WERI-Rb-1 (cell line): Measurements from ENCODE around the gene CHST4.
"Not testable (repeated sequence)": the region's sequence is repeated elsewhere in the genome, so short reads cannot be mapped to it uniquely, and the experiment has no call there.

Source experiments
- DNase-seq: peaks from one replicate; pipeline ENCODE4 v3.0.0-alpha.2; 2020
- H3K27ac ChIP-seq: fragments of 250-450 bp; sonication (Bioruptor Pico); 2 replicates; pipeline ENCODE4 v1.5.1; 2020; ENCODE audit warnings: mild to moderate bottlenecking, moderate library complexity
- H3K27me3 ChIP-seq: fragments of 250-450 bp; sonication (Bioruptor Pico); 2 replicates; pipeline ENCODE4 v1.5.1; 2021; ENCODE audit warnings: mild to moderate bottlenecking, low read depth, moderate library complexity; ENCODE audit not compliant: insufficient read depth, severe bottlenecking
- H3K36me3 ChIP-seq: fragments of 250-450 bp; sonication (Bioruptor Pico); 2 replicates; pipeline ENCODE4 v1.5.1; 2020; ENCODE audit warnings: mild to moderate bottlenecking, moderate library complexity
- H3K4me3 ChIP-seq: 2 replicates; pipeline ENCODE4 v1.5.1; 2011; ENCODE audit warnings: low read depth, mild to moderate bottlenecking, control low read depth, low read length
- H3K9me3 ChIP-seq: fragments of 250-450 bp; sonication (Bioruptor Pico); 2 replicates; pipeline ENCODE4 v1.5.1; 2021; ENCODE audit warnings: mild to moderate bottlenecking, moderate library complexity; ENCODE audit not compliant: severe bottlenecking
- CTCF ChIP-seq: IDR thresholded peaks from 2 replicates; pipeline ENCODE4 v1.5.1; 2011; ENCODE audit warnings: low read depth, mild to moderate bottlenecking, control low read depth, inconsistent platforms, low read length

The CHST4 gene

GRCh38 chr16:71557299-71557698, 31.1 kb downstream of the CHST4 start:
- DNase-seq, result no peak
- no peak overlapping the region for H3K4me3 ChIP-seq
- peaks cover 8% of the 10 kb centered on the region for H3K9me3 ChIP-seq
- no peaks in the 10 kb centered on the region for H3K27me3 ChIP-seq
- TF ChIP-seq CTCF, result no peak
- H3K27ac ChIP-seq, result no peak overlapping the region
- no peaks in the 10 kb centered on the region for H3K36me3 ChIP-seq

- no peak for TF ChIP-seq CTCF
Observed at GRCh38 chr16:71557954-71558582, 31.8 kb downstream of the CHST4 start.

GRCh38 chr16:71559855-71560254, 33.6 kb downstream of the CHST4 start:
- DNase-seq, result no peak
- TF ChIP-seq CTCF, result no peak
- H3K27ac ChIP-seq, result no peak overlapping the region
- H3K27me3 ChIP-seq, result no peaks in the 10 kb centered on the region
- no peak overlapping the region for H3K4me3 ChIP-seq
- H3K36me3 ChIP-seq, result no peaks in the 10 kb centered on the region
- H3K9me3 ChIP-seq, result peaks cover 13% of the 10 kb centered on the region

More at GRCh38 chr16:71557954-71558582, 31.8 kb downstream of the CHST4 start:
- no peaks in the 10 kb centered on the region for H3K36me3 ChIP-seq
- no peak overlapping the region for H3K27ac ChIP-seq
- no peak overlapping the region for H3K4me3 ChIP-seq
- DNase-seq, result no peak
- H3K9me3 ChIP-seq, result peaks cover 13% of the 10 kb centered on the region
- no peaks in the 10 kb centered on the region for H3K27me3 ChIP-seq

GRCh38 chr16:71561886-71562285, 35.7 kb downstream of the CHST4 start:
- H3K9me3 ChIP-seq, result peaks cover 13% of the 10 kb centered on the region
- not testable (repeated sequence) for H3K27ac ChIP-seq, H3K27me3 ChIP-seq, DNase-seq, H3K4me3 ChIP-seq, H3K36me3 ChIP-seq

GRCh38 chr16:71562552-71562951, 36.3 kb downstream of the CHST4 start:
- TF ChIP-seq CTCF, result no peak
- DNase-seq, result no peak
- Histone ChIP-seq H3K27me3 (no peaks in the 10 kb centered on the region), H3K4me3 (no peak overlapping the region), H3K27ac (no peak overlapping the region), H3K9me3 (peaks cover 13% of the 10 kb centered on the region), H3K36me3 (no peaks in the 10 kb centered on the region)

- peak overlapping the region; percentile 75 for H3K4me3 ChIP-seq
- H3K36me3 ChIP-seq, result no peaks in the 10 kb centered on the region
- peak overlapping the region; percentile 88 for H3K27ac ChIP-seq
- H3K27me3 ChIP-seq, result no peaks in the 10 kb centered on the region
- peak; percentile 9 for DNase-seq
- TF ChIP-seq CTCF, result no peak
- H3K9me3 ChIP-seq, result peaks cover 13% of the 10 kb centered on the region
Observed at GRCh38 chr16:71564335-71564967, 38.2 kb downstream of the CHST4 start.
